ENCODE measurements around the gene ECHS1. TPM values are rescaled to one million over a fixed set of nuclear protein-coding genes. Genes with fewer than 3 reads are reported as not detected.

Gene ECHS1
- total and polyA plus RNA-seq, 12 donors, result 74.4 to 280 (median 138) TPM

GRCh38 chr10:133328358-133329343 lies 44.5 kb downstream of the ECHS1 start:
- no peak for DNase-seq
- H3K9me3 ChIP-seq (replicated peaks in 1 of 3), result no peaks in the 10 kb centered on the region
- no peak for TF ChIP-seq POLR2A (IDR thresholded peaks at IDR 0.05)
- TF ChIP-seq, protein P1, sequence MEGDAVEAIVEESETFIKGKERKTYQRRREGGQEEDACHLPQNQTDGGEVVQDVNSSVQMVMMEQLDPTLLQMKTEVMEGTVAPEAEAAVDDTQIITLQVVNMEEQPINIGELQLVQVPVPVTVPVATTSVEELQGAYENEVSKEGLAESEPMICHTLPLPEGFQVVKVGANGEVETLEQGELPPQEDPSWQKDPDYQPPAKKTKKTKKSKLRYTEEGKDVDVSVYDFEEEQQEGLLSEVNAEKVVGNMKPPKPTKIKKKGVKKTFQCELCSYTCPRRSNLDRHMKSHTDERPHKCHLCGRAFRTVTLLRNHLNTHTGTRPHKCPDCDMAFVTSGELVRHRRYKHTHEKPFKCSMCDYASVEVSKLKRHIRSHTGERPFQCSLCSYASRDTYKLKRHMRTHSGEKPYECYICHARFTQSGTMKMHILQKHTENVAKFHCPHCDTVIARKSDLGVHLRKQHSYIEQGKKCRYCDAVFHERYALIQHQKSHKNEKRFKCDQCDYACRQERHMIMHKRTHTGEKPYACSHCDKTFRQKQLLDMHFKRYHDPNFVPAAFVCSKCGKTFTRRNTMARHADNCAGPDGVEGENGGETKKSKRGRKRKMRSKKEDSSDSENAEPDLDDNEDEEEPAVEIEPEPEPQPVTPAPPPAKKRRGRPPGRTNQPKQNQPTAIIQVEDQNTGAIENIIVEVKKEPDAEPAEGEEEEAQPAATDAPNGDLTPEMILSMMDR (IDR thresholded peaks at IDR 0.05), result no peak
- no peak overlapping the region for H3K27ac ChIP-seq
- intact Hi-C loops (cut with DNase I), result no loop called here
- peaks cover 0 to 21% of the 10 kb centered on the region in 2 donors for H3K4me1 ChIP-seq (replicated peaks in 1 of 2)
- H3K36me3 ChIP-seq (replicated peaks in 1 of 2), result no peaks in the 10 kb centered on the region
- WGBS, 4 donors, result 60 to 81% (median 74%) methylated on average over 8 to 15 of the region's 15 CpGs
- peaks cover 41% of the 10 kb centered on the region for H3K27me3 ChIP-seq
- no peak overlapping the region for H3K4me3 ChIP-seq

GRCh38 chr10:133327651-133328357 lies 45.4 kb downstream of the ECHS1 start:
- peaks cover 41% of the 10 kb centered on the region for H3K27me3 ChIP-seq
- no peak overlapping the region for H3K27ac ChIP-seq
- H3K4me3 ChIP-seq, result no peak overlapping the region
- H3K9me3 ChIP-seq (replicated peaks in 1 of 3), result no peaks in the 10 kb centered on the region
- intact Hi-C loops (cut with DNase I), result no loop called here
- peak in 2 of 7 donors; percentile 37 to 80 for DNase-seq
- H3K36me3 ChIP-seq (replicated peaks in 1 of 2), result no peaks in the 10 kb centered on the region
- 33 to 36% (median 34%) methylated on average over 7 to 12 of the region's 12 CpGs for WGBS, 4 donors
- peaks cover 0 to 21% of the 10 kb centered on the region in 2 donors for H3K4me1 ChIP-seq (replicated peaks in 1 of 2)
- no peak for TF ChIP-seq POLR2A (IDR thresholded peaks at IDR 0.05)
- TF ChIP-seq, protein P1 (IDR thresholded peaks at IDR 0.05), result no peak

DNA sequence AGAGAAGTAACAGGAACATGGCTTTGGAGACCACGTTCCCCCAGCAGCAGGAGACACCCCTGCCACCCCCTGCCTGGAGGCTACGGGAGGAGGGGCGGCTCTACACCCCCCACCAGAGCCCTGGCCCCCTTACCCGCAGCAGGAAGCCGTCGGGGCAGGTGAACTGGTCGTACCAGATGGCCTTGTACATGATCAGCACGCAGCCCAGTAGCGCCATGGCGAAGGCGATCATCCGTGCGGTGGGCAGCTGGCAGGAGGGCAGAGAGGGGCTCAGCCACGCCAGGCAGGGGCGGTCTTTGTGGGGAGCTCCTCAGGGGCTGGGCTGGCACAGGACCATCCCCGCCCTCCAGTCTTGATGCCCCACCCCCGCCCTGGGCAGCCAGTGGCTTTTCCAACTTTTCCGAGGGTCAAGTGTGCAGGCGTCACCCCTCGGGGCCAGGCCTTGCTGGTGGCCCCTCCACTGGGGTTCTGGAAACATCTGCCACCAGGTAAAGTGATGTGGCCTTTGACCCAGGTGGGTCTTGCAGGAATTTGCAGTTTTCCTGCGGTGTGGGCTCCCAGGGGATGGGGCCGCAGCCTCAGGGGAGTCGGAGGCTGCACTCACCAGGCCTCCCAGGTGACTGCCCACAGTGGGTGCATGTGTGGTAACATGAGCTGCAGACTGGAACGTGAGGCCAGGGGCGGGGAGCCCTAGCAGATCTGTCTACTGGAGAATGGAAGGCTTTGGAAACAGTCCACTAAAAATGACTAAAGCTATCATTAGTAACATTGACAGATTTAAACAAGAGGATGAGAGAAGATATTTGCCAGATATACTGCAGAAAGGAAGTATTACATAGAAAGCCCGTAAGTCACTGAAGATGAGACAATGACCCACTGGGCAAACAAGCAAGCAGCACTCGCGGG lies 46.2 kb downstream of the ECHS1 start:
- WGBS, 4 donors, result 21 to 28% (median 26%) methylated on average over 10 to 28 of the region's 28 CpGs
- intact Hi-C loops (cut with DNase I), result no loop called here
- Histone ChIP-seq H3K4me1 (replicated peaks in 1 of 2) (peaks cover 0 to 21% of the 10 kb centered on the region in 2 donors), H3K9me3 (replicated peaks in 1 of 3) (no peaks in the 10 kb centered on the region), H3K27me3 (peaks cover 41% of the 10 kb centered on the region), H3K36me3 (replicated peaks in 1 of 2) (no peaks in the 10 kb centered on the region), H3K27ac (no peak overlapping the region), H3K4me3 (no peak overlapping the region)
- DNase-seq, result peak in 1 of 7 donors; percentile 34
- TF ChIP-seq POLR2A (IDR thresholded peaks at IDR 0.05), result no peak
- TF ChIP-seq, protein P1 (IDR thresholded peaks at IDR 0.05), result no peak
